Measurements from ENCODE around the gene TCP1. TPM values are rescaled to one million over a fixed set of nuclear protein-coding genes. Genes with fewer than 3 reads are reported as not detected.
"Not testable (repeated sequence)": the region's sequence is repeated elsewhere in the genome, so short reads cannot be mapped to it uniquely, and the experiment has no call there.

Gene TCP1
- total and polyA plus RNA-seq, 2 experiments from 2014 or later = 130 to 164 TPM

DNA sequence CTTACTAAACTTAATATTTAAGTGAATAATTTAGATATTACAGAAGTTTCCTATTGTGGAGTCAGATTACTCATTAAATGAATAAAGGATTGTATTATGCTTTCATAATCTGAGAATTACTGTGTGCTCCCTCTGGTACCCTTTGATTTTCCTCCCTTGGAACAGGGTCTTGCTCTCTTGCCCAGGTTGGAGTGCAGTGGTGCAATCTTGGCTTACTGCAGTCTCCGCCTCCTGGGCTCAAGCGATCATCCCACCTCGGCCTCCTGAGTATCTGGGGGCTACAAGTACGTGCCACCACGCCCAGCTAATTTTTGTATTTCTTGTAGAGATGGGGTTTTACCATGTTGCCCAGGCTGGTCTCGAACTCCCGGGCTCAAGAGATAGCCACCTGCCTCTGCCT lies 52.5 kb downstream of the TCP1 start:
- H3K36me3 ChIP-seq = peaks cover 34% of the 10 kb centered on the region
- no peak for DNase-seq (ENCODE audit: low read depth in 1 of 2, low spot score in 1 of 2)
- H3K4me3 ChIP-seq = no peak overlapping the region
- H3K27me3 ChIP-seq = no peaks in the 10 kb centered on the region
- TF ChIP-seq, protein P1, sequence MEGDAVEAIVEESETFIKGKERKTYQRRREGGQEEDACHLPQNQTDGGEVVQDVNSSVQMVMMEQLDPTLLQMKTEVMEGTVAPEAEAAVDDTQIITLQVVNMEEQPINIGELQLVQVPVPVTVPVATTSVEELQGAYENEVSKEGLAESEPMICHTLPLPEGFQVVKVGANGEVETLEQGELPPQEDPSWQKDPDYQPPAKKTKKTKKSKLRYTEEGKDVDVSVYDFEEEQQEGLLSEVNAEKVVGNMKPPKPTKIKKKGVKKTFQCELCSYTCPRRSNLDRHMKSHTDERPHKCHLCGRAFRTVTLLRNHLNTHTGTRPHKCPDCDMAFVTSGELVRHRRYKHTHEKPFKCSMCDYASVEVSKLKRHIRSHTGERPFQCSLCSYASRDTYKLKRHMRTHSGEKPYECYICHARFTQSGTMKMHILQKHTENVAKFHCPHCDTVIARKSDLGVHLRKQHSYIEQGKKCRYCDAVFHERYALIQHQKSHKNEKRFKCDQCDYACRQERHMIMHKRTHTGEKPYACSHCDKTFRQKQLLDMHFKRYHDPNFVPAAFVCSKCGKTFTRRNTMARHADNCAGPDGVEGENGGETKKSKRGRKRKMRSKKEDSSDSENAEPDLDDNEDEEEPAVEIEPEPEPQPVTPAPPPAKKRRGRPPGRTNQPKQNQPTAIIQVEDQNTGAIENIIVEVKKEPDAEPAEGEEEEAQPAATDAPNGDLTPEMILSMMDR (IDR thresholded peaks at IDR 0.05; ENCODE audit: low read depth, low read length) = no peak
- H3K27ac ChIP-seq = no peak overlapping the region
- no peaks in the 10 kb centered on the region for H3K4me1 ChIP-seq (ENCODE audit: low read depth)
- no peaks in the 10 kb centered on the region for H3K9me3 ChIP-seq (ENCODE audit: low read depth)

DNA sequence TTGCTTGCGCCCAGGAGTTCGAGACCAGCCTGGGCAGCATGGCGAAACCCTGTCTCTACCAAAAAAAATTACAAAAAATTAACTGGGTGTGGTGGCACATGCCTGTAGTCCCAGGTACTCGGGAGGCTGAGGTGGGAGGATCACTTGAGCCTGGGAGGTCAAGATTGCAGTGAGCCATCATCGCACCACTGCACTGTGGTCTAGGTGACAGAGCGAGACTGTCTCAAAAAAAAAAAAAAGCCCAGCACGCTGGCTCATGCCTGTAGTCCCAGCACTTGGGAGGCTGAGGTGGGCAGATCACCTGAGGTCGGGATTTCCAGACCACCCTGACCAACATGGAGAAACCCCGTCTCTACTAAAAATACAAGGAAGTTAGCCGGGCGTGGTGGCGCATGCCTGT lies 56.0 kb downstream of the TCP1 start:
- H3K27ac ChIP-seq; H3K27me3 ChIP-seq; H3K9me3 ChIP-seq (ENCODE audit: low read depth); DNase-seq (ENCODE audit: low read depth in 1 of 2, low spot score in 1 of 2); H3K4me3 ChIP-seq; H3K36me3 ChIP-seq: not testable (repeated sequence)
- H3K4me1 ChIP-seq (ENCODE audit: low read depth) = peaks cover 23% of the 10 kb centered on the region

DNA sequence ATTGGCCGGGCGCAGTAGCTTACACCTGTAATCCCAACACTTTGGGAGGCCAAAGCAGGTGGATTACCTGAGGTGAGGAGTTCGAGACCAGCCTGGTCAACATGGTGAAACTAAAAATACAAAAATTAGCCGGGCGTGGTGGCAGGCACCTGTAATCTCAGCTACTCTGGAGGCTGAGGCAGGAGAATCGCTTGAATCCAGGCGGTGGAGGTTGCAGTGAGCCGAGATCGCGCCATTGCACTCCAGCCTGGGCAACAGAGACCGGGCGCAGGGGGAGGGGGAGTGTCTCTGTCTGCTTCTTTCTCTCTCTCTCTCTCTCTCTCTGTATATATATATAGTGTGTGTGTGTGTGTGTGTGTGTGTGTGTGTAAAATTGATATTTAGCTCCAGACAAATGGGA lies 56.9 kb downstream of the TCP1 start:
- not testable (repeated sequence) for H3K36me3 ChIP-seq

DNA sequence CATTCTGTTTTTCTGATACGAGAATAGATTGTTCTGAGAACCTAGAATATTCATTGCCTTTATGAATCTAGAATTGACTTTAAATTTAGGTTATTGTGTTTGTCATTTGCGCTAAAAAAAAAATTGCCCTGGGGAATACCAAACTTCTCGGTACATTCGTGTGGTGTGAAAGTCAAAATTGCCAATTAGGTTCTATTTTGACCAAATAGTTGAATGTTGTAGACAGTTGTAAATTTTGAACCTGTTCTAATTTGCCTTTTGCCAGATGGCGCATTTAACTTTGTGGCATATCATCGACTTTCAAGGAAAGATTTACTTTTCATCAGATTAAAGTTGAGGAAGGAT lies 59.1 kb downstream of the TCP1 start:
- TF ChIP-seq, protein P1 (IDR thresholded peaks at IDR 0.05; ENCODE audit: low read depth, low read length) = no peak
- Histone ChIP-seq H3K4me1 (ENCODE audit: low read depth) (peaks cover 26% of the 10 kb centered on the region), H3K36me3 (no peaks in the 10 kb centered on the region), H3K27me3 (no peaks in the 10 kb centered on the region), H3K27ac (no peak overlapping the region), H3K4me3 (no peak overlapping the region), H3K9me3 (ENCODE audit: low read depth) (no peaks in the 10 kb centered on the region)
- no peak for DNase-seq (ENCODE audit: low read depth in 1 of 2, low spot score in 1 of 2)

More for the DNA sequence above, 56.9 kb downstream of the TCP1 start:
- not testable (repeated sequence) for DNase-seq (ENCODE audit: low read depth in 1 of 2, low spot score in 1 of 2); H3K9me3 ChIP-seq (ENCODE audit: low read depth); H3K27ac ChIP-seq; H3K4me3 ChIP-seq; H3K27me3 ChIP-seq
- peaks cover 23% of the 10 kb centered on the region for H3K4me1 ChIP-seq (ENCODE audit: low read depth)

DNA sequence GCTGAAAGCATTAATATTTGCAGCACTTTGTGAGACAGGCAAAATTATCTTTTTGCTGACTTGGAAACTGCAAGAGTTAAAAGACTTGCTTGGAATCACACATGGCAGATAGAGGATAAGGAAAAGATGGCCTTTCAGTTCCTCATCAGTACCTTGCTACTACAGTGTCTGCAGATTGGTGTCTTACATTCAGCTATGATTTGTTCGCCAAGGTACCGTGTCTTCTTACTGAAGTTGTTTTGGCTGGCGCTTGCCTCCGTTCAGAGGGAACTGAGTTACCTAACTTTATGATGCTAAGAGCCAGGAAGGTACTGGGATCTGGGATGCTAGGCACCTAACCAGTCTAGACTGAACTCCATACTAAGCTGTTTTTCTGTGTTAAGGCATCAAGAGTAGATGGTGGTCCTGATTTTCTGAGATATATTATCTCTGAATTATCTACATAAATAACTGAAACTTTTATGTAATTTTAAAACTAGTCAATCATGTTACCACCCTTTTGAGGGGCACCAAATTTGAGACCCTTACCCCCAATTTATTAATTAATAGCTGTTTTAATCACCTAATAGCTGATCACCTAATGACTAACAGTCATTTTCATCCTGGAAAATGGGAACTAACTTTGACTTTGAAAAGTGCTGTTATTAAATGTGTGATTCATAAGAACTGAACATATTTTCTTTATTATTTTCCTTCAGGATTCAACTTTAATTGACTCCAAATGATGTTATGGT lies 59.6 kb downstream of the TCP1 start:
- Histone ChIP-seq H3K27ac (peak overlapping the region; percentile 100), H3K4me1 (ENCODE audit: low read depth) (peaks cover 26% of the 10 kb centered on the region), H3K9me3 (ENCODE audit: low read depth) (no peaks in the 10 kb centered on the region), H3K36me3 (no peaks in the 10 kb centered on the region), H3K27me3 (no peaks in the 10 kb centered on the region), H3K4me3 (peak overlapping the region; percentile 69)
- DNase-seq (ENCODE audit: low read depth in 1 of 2, low spot score in 1 of 2) = peak; percentile 5 to 19
- TF ChIP-seq, protein P1 (IDR thresholded peaks at IDR 0.05; ENCODE audit: low read depth, low read length) = no peak

DNA sequence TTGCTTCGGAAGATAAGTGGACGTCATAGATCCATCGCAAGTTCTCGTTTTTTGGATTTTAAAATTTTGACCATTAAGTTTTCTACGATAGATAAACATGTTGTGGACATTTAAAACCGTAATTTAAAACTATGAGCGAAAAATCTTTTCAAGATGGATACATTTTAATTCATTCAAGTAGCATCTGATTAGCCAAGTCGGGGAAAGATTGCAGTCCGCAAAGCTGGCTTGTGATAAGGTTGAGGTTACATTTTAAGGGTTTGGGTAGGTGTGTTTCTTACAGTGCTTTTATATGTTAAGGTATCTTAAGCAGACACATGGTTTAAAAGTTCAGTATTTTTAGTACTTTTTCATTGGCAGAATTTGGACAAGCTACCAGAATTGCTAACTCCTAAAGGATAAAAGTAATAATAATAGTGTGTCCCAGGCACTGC lies 60.9 kb downstream of the TCP1 start:
- TF ChIP-seq, protein P1 (IDR thresholded peaks at IDR 0.05; ENCODE audit: low read depth, low read length) = no peak
- H3K27me3 ChIP-seq = no peaks in the 10 kb centered on the region
- peak overlapping the region; percentile 100 for H3K27ac ChIP-seq
- DNase-seq (ENCODE audit: low read depth in 1 of 2, low spot score in 1 of 2) = peak in 1 of 2 donors; percentile 9
- H3K4me3 ChIP-seq = peak overlapping the region; percentile 69
- no peaks in the 10 kb centered on the region for H3K9me3 ChIP-seq (ENCODE audit: low read depth)
- peaks cover 26% of the 10 kb centered on the region for H3K4me1 ChIP-seq (ENCODE audit: low read depth)
- H3K36me3 ChIP-seq = no peaks in the 10 kb centered on the region

Other genes with a start within 250 kb of the TCP1 start
- gene SOD2, start 96.4 kb downstream of the TCP1 start, total RNA-seq = 172 and 176 TPM in 2 replicates
- 156 and 171 TPM in 2 replicates for gene SOD2, start 96.4 kb downstream of the TCP1 start, polyA plus RNA-seq
- gene WTAP, start 62.1 kb downstream of the TCP1 start, total RNA-seq = 56.9 and 64.2 TPM in 2 replicates
- 68.0 and 70.9 TPM in 2 replicates for gene WTAP, start 62.1 kb downstream of the TCP1 start, polyA plus RNA-seq
- gene ACAT2, start 27.6 kb downstream of the TCP1 start, total RNA-seq = 14.2 and 59.1 TPM in 2 replicates
- 45.7 and 179 TPM in 2 replicates for gene ACAT2, start 27.6 kb downstream of the TCP1 start, polyA plus RNA-seq
- 50.5 and 83.0 TPM in 2 replicates for gene MRPL18, start 865 bp upstream of the TCP1 start, total RNA-seq
- 73.1 and 75.6 TPM in 2 replicates for gene MRPL18, start 865 bp upstream of the TCP1 start, polyA plus RNA-seq
- gene PNLDC1, start 10.7 kb upstream of the TCP1 start, total RNA-seq = 0.09 TPM in 1 of 2 replicates, not detected in the other
- 0.09 and 0.31 TPM in 2 replicates for gene PNLDC1, start 10.7 kb upstream of the TCP1 start, polyA plus RNA-seq
- not detected in 2 replicates for gene MAS1, start 101.4 kb upstream of the TCP1 start, total RNA-seq
- gene MAS1, start 101.4 kb upstream of the TCP1 start, polyA plus RNA-seq = not detected in 2 replicates
- gene IGF2R, start 179.5 kb upstream of the TCP1 start, total RNA-seq = 32.6 and 45.4 TPM in 2 replicates
- 25.8 and 31.6 TPM in 2 replicates for gene IGF2R, start 179.5 kb upstream of the TCP1 start, polyA plus RNA-seq

Data from cardiac muscle cell (in vitro differentiated cells and primary cell).